Sigmoid colon (tissue), 7 donors: ENCODE data around the gene PPM1E. TPM values are rescaled to one million over a fixed set of nuclear protein-coding genes. Genes with fewer than 3 reads are reported as not detected.

Source experiments
- DNase-seq: peaks from one replicate; pipeline ENCODE4 v3.0.0-alpha.2; 2019
- H3K27ac ChIP-seq, 4 donors: fragments of 200-600 bp; sonication (generic); one replicate each; pipeline ENCODE4 v1.5.1; 2016 to 2019; ENCODE audit warnings: mild to moderate bottlenecking in 1 of 4
- H3K27me3 ChIP-seq, 3 donors: fragments of 200-600 bp; sonication (generic); one replicate each; pipeline ENCODE4 v1.5.1; 2019; ENCODE audit warnings: mild to moderate bottlenecking in 1 of 3
- H3K36me3 ChIP-seq, 4 donors: fragments of 200-600 bp; sonication (generic); one replicate each; pipeline ENCODE4 v1.5.1; 2016 to 2019
- H3K4me1 ChIP-seq, 4 donors: fragments of 200-600 bp; sonication (generic); one replicate each; pipeline ENCODE4 v1.5.1; 2017 to 2019
- H3K4me3 ChIP-seq, 4 donors: fragments of 200-600 bp; sonication (generic); one replicate each; pipeline ENCODE4 v1.5.1; 2017 to 2019; ENCODE audit warnings: mild to moderate bottlenecking in 2 of 4, moderate library complexity in 1 of 4
- H3K9me3 ChIP-seq, 4 donors: fragments of 200-600 bp in 3 of 4; sonication (generic) in 3 of 4; one replicate each; pipeline versions ENCODE4 v1.5.1 to v1.6.1; 2013 to 2019
- CTCF ChIP-seq, 4 experiments: fragments of 450-650 bp in 3 of 4; fragments of 200-600 bp in 1 of 4; IDR thresholded peaks; one replicate each; pipeline ENCODE4 v1.5.1; 2016 to 2019; ENCODE audit warnings: antibody characterized with exemption in 4 of 4, mild to moderate bottlenecking in 3 of 4, moderate library complexity in 2 of 4
- EP300 ChIP-seq, 4 donors: sonication (generic); formaldehyde crosslinking; IDR thresholded peaks; one replicate each; pipeline ENCODE4 v1.6.1; 2017; ENCODE audit warnings: antibody characterized with exemption in 4 of 4
- POLR2A ChIP-seq, 2 donors: fragments of 450-650 bp; IDR thresholded peaks; one replicate each; pipeline ENCODE4 v1.6.1; 2016; ENCODE audit warnings: antibody characterized with exemption in 2 of 2, mild to moderate bottlenecking in 2 of 2, moderate library complexity in 2 of 2
- POLR2AphosphoS5 ChIP-seq, 4 donors: sonication (generic); formaldehyde crosslinking; IDR thresholded peaks; one replicate each; pipeline ENCODE4 v1.6.1; 2017; ENCODE audit warnings: antibody characterized with exemption in 4 of 4
- WGBS, 2 donors: extraction: QIAGEN DNeasy Blood & Tissue Kit; methylation state at CpG; one replicate each; pipeline ENCODE4 v1.1.7; 2013; 5-methylcytosine and 5-hydroxymethylcytosine counted together
- intact Hi-C: fragments of 100-400 bp; cut with DNase I; formaldehyde crosslinking; loops from one replicate; pipeline ENCODE4 v1.15.1; 2023
- polyA plus RNA-seq, 3 donors: library from polyadenylated mRNA; stranded (reverse); fragments of 200-250 nt; gene quantifications; one replicate each; pipeline ENCODE4 v1.2.3, GENCODE V29; 2013
- small RNA-seq, 3 donors: library from RNA; depleted of rRNA; stranded (forward); fragments of <200 nt; gene quantifications; one replicate each; pipeline ENCODE3, GENCODE V24; 2016
- total RNA-seq, 4 donors: library from RNA; depleted of rRNA; stranded (reverse); fragments of >200 nt; gene quantifications; one replicate each; pipeline ENCODE4 v1.1.0, GENCODE V29; 2016
- donor health status: healthy with polysubstance abuse.
- donor health status: Bipolar disorder and iron deficiency.
- donor health status: healthy.

Gene PPM1E
- total and polyA plus RNA-seq, 7 donors: 0.16 to 0.55 (median 0.36) TPM; not detected in 2

GRCh38 chr17:59030811-59031210 lies 275.2 kb downstream of the PPM1E start:
- WGBS, 2 donors: 97 to 99% methylated on average over 1 of the region's 1 CpG
- intact Hi-C loops: no loop called here

More at GRCh38 chr17:59030811-59031210, 275.2 kb downstream of the PPM1E start:
- DNase-seq: no peak
- Histone ChIP-seq H3K4me3 (no peak overlapping the region), H3K27ac (no peak overlapping the region), H3K9me3 (no peaks in the 10 kb centered on the region), H3K36me3 (peaks cover 0 to 48% (median 4%) of the 10 kb centered on the region in 4 donors), H3K27me3 (no peaks in the 10 kb centered on the region), H3K4me1 (no peaks in the 10 kb centered on the region)
- no peak for TF ChIP-seq EP300 (IDR thresholded peaks at IDR 0.05)
- TF ChIP-seq POLR2AphosphoS5 (IDR thresholded peaks at IDR 0.05): no peak
- TF ChIP-seq CTCF (IDR thresholded peaks at IDR 0.05): no peak
- TF ChIP-seq POLR2A (IDR thresholded peaks at IDR 0.05): no peak

Small RNA genes lying within 50 kb of the gene (small RNA-seq; reads per million reads assigned to genes)
- gene AC025521.1 (0 reads per million in 3 donors), gene RF00017 (0 reads per million in 3 donors), gene RNU6-518P (0 reads per million in 3 donors)

Other genes with a start within 250 kb of the PPM1E start
- 10 to 100 TPM; 18.6 to 28.5 (median 25.3) TPM for gene MTMR4, start 241.2 kb upstream of the PPM1E start, total RNA-seq
- 10 to 100 TPM in 1 of 3 donors, 1 to 10 TPM in 2; 6.0 to 22.6 (median 9.2) TPM for gene MTMR4, start 241.2 kb upstream of the PPM1E start, polyA plus RNA-seq
- gene TEX14, start 63.8 kb upstream of the PPM1E start, total RNA-seq: under 1 TPM; 0.14 to 0.36 (median 0.30) TPM
- gene TEX14, start 63.8 kb upstream of the PPM1E start, polyA plus RNA-seq: under 1 TPM in 1 of 3 donors, not detected in 2; 0.09 TPM
- 10 to 100 TPM; 16.8 to 25.2 (median 19.0) TPM for gene RAD51C, start 63.3 kb upstream of the PPM1E start, total RNA-seq
- 10 to 100 TPM in 1 of 3 donors, 1 to 10 TPM in 2; 6.0 to 20.1 (median 9.0) TPM for gene RAD51C, start 63.3 kb upstream of the PPM1E start, polyA plus RNA-seq